Measurements from ENCODE around the gene ITPKA.

The ITPKA gene

GRCh38 chr15:41511331-41511898, 17.7 kb downstream of the ITPKA start:
- DNase-seq (ENCODE audit: low spot score), result no peak

- DNase-seq (ENCODE audit: low spot score), result no peak
Observed at GRCh38 chr15:41511899-41512369, 18.3 kb downstream of the ITPKA start.

- DNase-seq (ENCODE audit: low spot score), result no peak
Observed at GRCh38 chr15:41512512-41512939, 18.9 kb downstream of the ITPKA start.

GRCh38 chr15:41512940-41513505, 19.3 kb downstream of the ITPKA start:
- DNase-seq (ENCODE audit: low spot score), result no peak

- no peak for DNase-seq (ENCODE audit: low spot score)
Observed at GRCh38 chr15:41513506-41514227, 20.0 kb downstream of the ITPKA start, which contains the start of gene LTK. LTK (minus strand) TSS chr15:41513827; CDS start chr15:41513709, 118 bp downstream.

- no peak for DNase-seq (ENCODE audit: low spot score)
Observed at GRCh38 chr15:41517895-41518449, 24.3 kb downstream of the ITPKA start.

GRCh38 chr15:41520636-41521035, 27.0 kb downstream of the ITPKA start:
- no peak for DNase-seq (ENCODE audit: low spot score)

- DNase-seq (ENCODE audit: low spot score), result no peak
Observed at GRCh38 chr15:41521614-41522013, 27.9 kb downstream of the ITPKA start.

- DNase-seq (ENCODE audit: low spot score), result no peak
Observed at GRCh38 chr15:41523097-41523496, 29.4 kb downstream of the ITPKA start.

- no peak for DNase-seq (ENCODE audit: low spot score)
Observed at GRCh38 chr15:41530363-41530956, 36.8 kb downstream of the ITPKA start.

- DNase-seq (ENCODE audit: low spot score), result no peak
Observed at GRCh38 chr15:41535544-41535943, 41.9 kb downstream of the ITPKA start.

GRCh38 chr15:41536866-41537265, 43.2 kb downstream of the ITPKA start:
- no peak for DNase-seq (ENCODE audit: low spot score)

GRCh38 chr15:41543521-41543870, 49.8 kb downstream of the ITPKA start:
- DNase-seq (ENCODE audit: low spot score), result no peak

GRCh38 chr15:41544650-41545015, 51.0 kb downstream of the ITPKA start:
- DNase-seq (ENCODE audit: low spot score), result no peak

- no peak for DNase-seq (ENCODE audit: low spot score)
Observed at GRCh38 chr15:41545218-41545617, 51.5 kb downstream of the ITPKA start.

- no peak for DNase-seq (ENCODE audit: low spot score)
Observed at GRCh38 chr15:41546851-41547786, 53.4 kb downstream of the ITPKA start.

GRCh38 chr15:41550066-41550775, 56.5 kb downstream of the ITPKA start:
- no peak for DNase-seq (ENCODE audit: low spot score)

Measured in COLO829 (cell line).